Measurements from ENCODE around the gene STK38L.

DNA sequence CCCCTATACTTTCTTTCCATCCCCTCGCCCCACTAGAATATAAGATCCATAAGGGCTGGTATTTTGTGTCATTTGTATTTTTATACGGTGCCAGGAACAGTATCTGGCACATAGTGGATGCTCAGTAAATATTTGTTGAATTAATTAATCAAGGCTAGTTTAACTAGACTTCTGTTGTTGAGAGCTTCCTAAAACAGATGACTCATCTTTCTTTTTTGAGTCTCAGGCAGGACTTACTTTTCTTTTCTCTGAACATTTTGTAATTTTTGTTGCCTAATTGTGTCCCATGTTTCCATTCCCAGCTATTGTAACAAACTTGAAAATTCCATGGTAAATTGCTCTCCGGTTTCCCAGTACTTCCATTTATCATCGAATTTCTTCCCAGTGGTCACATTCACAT lies 16.7 kb downstream of the STK38L start:
- TF ChIP-seq POLR2A (IDR thresholded peaks at IDR 0.05) (no peak), CTCF (IDR thresholded peaks at IDR 0.05) (peak in 1 of 4 experiments; percentile 14)
